Smooth muscle cell of bladder (primary cell): ENCODE results near the gene TLR10. TPM values are rescaled to one million over a fixed set of nuclear protein-coding genes. Genes with fewer than 3 reads are reported as not detected.

Experiments used
- total RNA-seq: library from RNA; depleted of rRNA; stranded (reverse); fragments of >200 nt; gene quantifications from 2 replicates; pipeline ENCODE4 v1.2.3, GENCODE V29; 2014

The TLR10 gene, protein sequence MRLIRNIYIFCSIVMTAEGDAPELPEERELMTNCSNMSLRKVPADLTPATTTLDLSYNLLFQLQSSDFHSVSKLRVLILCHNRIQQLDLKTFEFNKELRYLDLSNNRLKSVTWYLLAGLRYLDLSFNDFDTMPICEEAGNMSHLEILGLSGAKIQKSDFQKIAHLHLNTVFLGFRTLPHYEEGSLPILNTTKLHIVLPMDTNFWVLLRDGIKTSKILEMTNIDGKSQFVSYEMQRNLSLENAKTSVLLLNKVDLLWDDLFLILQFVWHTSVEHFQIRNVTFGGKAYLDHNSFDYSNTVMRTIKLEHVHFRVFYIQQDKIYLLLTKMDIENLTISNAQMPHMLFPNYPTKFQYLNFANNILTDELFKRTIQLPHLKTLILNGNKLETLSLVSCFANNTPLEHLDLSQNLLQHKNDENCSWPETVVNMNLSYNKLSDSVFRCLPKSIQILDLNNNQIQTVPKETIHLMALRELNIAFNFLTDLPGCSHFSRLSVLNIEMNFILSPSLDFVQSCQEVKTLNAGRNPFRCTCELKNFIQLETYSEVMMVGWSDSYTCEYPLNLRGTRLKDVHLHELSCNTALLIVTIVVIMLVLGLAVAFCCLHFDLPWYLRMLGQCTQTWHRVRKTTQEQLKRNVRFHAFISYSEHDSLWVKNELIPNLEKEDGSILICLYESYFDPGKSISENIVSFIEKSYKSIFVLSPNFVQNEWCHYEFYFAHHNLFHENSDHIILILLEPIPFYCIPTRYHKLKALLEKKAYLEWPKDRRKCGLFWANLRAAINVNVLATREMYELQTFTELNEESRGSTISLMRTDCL
- total RNA-seq: not detected in 2 replicates

DNA sequence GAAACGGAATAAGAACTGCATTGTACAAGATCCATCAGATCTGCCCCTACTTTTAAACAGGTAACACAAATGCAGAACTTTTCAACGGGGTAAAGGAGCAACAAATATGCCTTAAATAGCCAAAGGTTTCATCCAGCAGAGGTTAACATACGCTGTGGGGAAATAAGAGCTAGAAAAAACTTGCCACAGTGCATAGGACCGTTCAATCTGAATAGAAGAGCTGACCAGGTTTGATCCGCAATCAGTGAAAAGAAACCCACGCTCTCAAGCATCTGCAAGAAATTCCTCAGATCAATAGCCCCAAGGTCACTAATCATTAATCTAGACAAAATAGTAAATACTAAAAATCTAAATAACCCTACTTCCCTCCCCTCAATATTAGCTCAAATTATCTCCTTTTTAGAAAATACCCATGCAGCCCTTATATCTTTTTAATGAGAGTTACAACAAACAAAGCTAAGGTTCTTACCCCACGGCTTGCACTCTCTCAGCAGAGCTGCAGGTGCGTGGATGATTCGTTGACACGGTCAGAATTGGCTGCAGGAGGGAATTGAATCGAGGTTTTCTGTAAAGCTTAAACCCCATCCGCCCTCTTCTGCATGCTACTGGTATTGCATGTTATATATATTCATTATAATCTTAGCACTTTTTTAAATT lies at the start of gene TLR10:
TSS of gene TLR10 (minus strand) at position 539 of the 657 bp plus-strand sequence. CDS start 7,400 bp downstream, outside the sequence.

DNA sequence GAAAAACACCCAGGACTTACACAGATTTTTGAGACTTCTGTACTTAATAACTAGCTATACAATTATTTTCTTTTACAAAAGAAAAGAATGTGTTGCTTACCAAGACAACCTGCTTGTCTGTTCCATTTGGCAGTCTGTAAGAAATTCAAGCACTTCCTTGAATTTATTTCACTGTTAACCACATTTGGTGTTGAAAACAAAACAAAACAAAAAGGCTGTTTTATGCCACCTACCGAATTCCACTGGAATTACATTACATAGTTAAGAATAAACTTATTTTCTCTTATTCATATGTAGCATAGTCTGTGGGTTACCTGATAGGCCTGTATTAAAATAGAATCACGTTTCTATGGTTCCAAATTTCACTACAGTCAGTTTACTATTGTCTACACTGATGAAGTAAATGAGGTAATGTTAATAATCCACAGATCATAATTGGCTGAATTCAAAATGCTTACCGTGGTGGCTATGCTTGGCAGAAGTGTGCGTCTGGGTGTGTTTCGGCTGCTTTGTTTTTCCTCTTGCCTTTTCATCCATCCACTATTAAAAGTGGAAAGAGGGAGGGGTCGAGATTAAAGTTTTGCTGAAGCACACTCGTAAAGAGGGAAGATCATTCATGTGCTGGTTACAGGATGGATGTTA lies 22.0 kb upstream of the TLR10 start, which contains the start of gene TLR1:
TSS of gene TLR1 (minus strand) at position 138 of the 642 bp plus-strand sequence. CDS start 5,960 bp downstream, outside the sequence.

Other genes starting within 250 kb of the TLR10 start
- 10.0 and 12.9 TPM in 2 replicates for gene KLF3, start 118.8 kb downstream of the TLR10 start, total RNA-seq
- gene TLR1, start 21.8 kb upstream of the TLR10 start, total RNA-seq: 0.85 and 0.92 TPM in 2 replicates
- gene TLR6, start 73.8 kb upstream of the TLR10 start, total RNA-seq: 0.92 and 1.4 TPM in 2 replicates
- 309 and 362 TPM in 2 replicates for gene FAM114A1, start 84.8 kb upstream of the TLR10 start, total RNA-seq
- gene TMEM156, start 249.4 kb upstream of the TLR10 start, total RNA-seq: 0.18 and 0.57 TPM in 2 replicates